ENCODE results near the gene SYT14.
"Not testable (repeated sequence)": the region's sequence is repeated elsewhere in the genome, so short reads cannot be mapped to it uniquely, and the experiment has no call there.

SYT14 gene

GRCh38 chr1:209945377-209945776, 7.4 kb downstream of the SYT14 start:
- no peak for DNase-seq (ENCODE audit: low read depth in 2 of 2)

GRCh38 chr1:209948155-209948554, 10.1 kb downstream of the SYT14 start:
- DNase-seq (ENCODE audit: low read depth in 2 of 2) = no peak

- no peak for DNase-seq (ENCODE audit: low read depth in 2 of 2)
These were observed 18.1 kb downstream of the SYT14 start for GRCh38 chr1:209956116-209956515.

GRCh38 chr1:209959623-209960022, 21.6 kb downstream of the SYT14 start:
- DNase-seq (ENCODE audit: low read depth in 2 of 2) = no peak

- DNase-seq (ENCODE audit: low read depth in 2 of 2) = no peak
These were observed 22.9 kb downstream of the SYT14 start for GRCh38 chr1:209960926-209961325.

- no peak for DNase-seq (ENCODE audit: low read depth in 2 of 2)
These were observed 24.4 kb downstream of the SYT14 start for GRCh38 chr1:209962388-209962787.

- DNase-seq (ENCODE audit: low read depth in 2 of 2) = no peak
These were observed 24.8 kb downstream of the SYT14 start for GRCh38 chr1:209962856-209963255.

- no peak for DNase-seq (ENCODE audit: low read depth in 2 of 2)
These were observed 28.0 kb downstream of the SYT14 start for GRCh38 chr1:209965996-209966395.

GRCh38 chr1:209978721-209979120, 40.7 kb downstream of the SYT14 start:
- DNase-seq (ENCODE audit: low read depth in 2 of 2) = not testable (repeated sequence)

- no peak for DNase-seq (ENCODE audit: low read depth in 2 of 2)
These were observed 45.9 kb downstream of the SYT14 start for GRCh38 chr1:209983953-209984352.

GRCh38 chr1:209985002-209985401, 47.0 kb downstream of the SYT14 start:
- DNase-seq (ENCODE audit: low read depth in 2 of 2) = no peak

GRCh38 chr1:209988706-209989105, 50.7 kb downstream of the SYT14 start:
- DNase-seq (ENCODE audit: low read depth in 2 of 2) = no peak

- no peak for DNase-seq (ENCODE audit: low read depth in 2 of 2)
These were observed 51.5 kb downstream of the SYT14 start for GRCh38 chr1:209989525-209989924.

- no peak for DNase-seq (ENCODE audit: low read depth in 2 of 2)
These were observed 55.2 kb downstream of the SYT14 start for GRCh38 chr1:209993061-209993830.

- no peak for DNase-seq (ENCODE audit: low read depth in 2 of 2)
These were observed 58.3 kb downstream of the SYT14 start for GRCh38 chr1:209996348-209996747.

- no peak for DNase-seq (ENCODE audit: low read depth in 2 of 2)
These were observed 61.0 kb downstream of the SYT14 start for GRCh38 chr1:209999005-209999404.

- DNase-seq (ENCODE audit: low read depth in 2 of 2) = no peak
These were observed 63.7 kb downstream of the SYT14 start for GRCh38 chr1:210001751-210002150.

GRCh38 chr1:210003501-210003900, 65.5 kb downstream of the SYT14 start:
- DNase-seq (ENCODE audit: low read depth in 2 of 2) = no peak

- DNase-seq (ENCODE audit: low read depth in 2 of 2) = no peak
These were observed 72.1 kb downstream of the SYT14 start for GRCh38 chr1:210010161-210010560.

GRCh38 chr1:210021145-210021860, 83.3 kb downstream of the SYT14 start:
- no peak for DNase-seq (ENCODE audit: low read depth in 2 of 2)

- no peak for DNase-seq (ENCODE audit: low read depth in 2 of 2)
These were observed 84.0 kb downstream of the SYT14 start for GRCh38 chr1:210022044-210022443.

GRCh38 chr1:210024282-210024681, 86.3 kb downstream of the SYT14 start:
- no peak for DNase-seq (ENCODE audit: low read depth in 2 of 2)

GRCh38 chr1:210024996-210025395, 87.0 kb downstream of the SYT14 start:
- DNase-seq (ENCODE audit: low read depth in 2 of 2) = no peak
